Mucosa of stomach (tissue), 1 donor: ENCODE results near the gene ROBO3.

ENCODE experiments used
- H3K27me3 ChIP-seq: one replicate; pipeline ENCODE4 v1.7.0; 2013; ENCODE audit warnings: mild to moderate bottlenecking, low read length; ENCODE audit not compliant: control insufficient read depth, insufficient read depth
- H3K36me3 ChIP-seq: one replicate; pipeline ENCODE4 v1.7.0; 2013; ENCODE audit warnings: low read length; ENCODE audit not compliant: control insufficient read depth, insufficient read depth
- H3K4me1 ChIP-seq: one replicate; pipeline ENCODE4 v1.7.0; 2013; ENCODE audit warnings: mild to moderate bottlenecking, low read length; ENCODE audit not compliant: control insufficient read depth, insufficient read depth
- H3K4me3 ChIP-seq: one replicate; pipeline ENCODE4 v1.7.0; 2013; ENCODE audit warnings: low read length
- H3K9ac ChIP-seq: one replicate; pipeline ENCODE4 v1.7.0; 2013; ENCODE audit warnings: mild to moderate bottlenecking, low read length, moderate library complexity
- H3K9me3 ChIP-seq: one replicate; pipeline ENCODE4 v1.7.0; 2013; ENCODE audit warnings: mild to moderate bottlenecking, low read length, moderate library complexity; ENCODE audit not compliant: control insufficient read depth
- donor health status: Pancreatic carcinoma.

The ROBO3 gene

GRCh38 chr11:124859171-124859570 lies 6.1 kb upstream of the ROBO3 start:
- Histone ChIP-seq H3K27me3 (peaks cover 38% of the 10 kb centered on the region), H3K9ac (no peak overlapping the region), H3K4me3 (no peak overlapping the region), H3K36me3 (no peaks in the 10 kb centered on the region), H3K9me3 (no peaks in the 10 kb centered on the region), H3K4me1 (peaks cover 10% of the 10 kb centered on the region)

- peaks cover 60% of the 10 kb centered on the region for H3K27me3 ChIP-seq
Measured at GRCh38 chr11:124861670-124862069, 3.6 kb upstream of the ROBO3 start.

GRCh38 chr11:124863137-124863825 lies 2.0 kb upstream of the ROBO3 start:
- Histone ChIP-seq H3K27me3 (peaks cover 76% of the 10 kb centered on the region), H3K36me3 (no peaks in the 10 kb centered on the region), H3K9me3 (no peaks in the 10 kb centered on the region), H3K4me1 (peaks cover 27% of the 10 kb centered on the region), H3K4me3 (no peak overlapping the region), H3K9ac (no peak overlapping the region)

More at GRCh38 chr11:124861670-124862069, 3.6 kb upstream of the ROBO3 start:
- no peaks in the 10 kb centered on the region for H3K9me3 ChIP-seq
- peaks cover 22% of the 10 kb centered on the region for H3K4me1 ChIP-seq
- H3K4me3 ChIP-seq = no peak overlapping the region
- H3K9ac ChIP-seq = no peak overlapping the region
- no peaks in the 10 kb centered on the region for H3K36me3 ChIP-seq

- Histone ChIP-seq H3K9ac (no peak overlapping the region), H3K36me3 (no peaks in the 10 kb centered on the region), H3K9me3 (no peaks in the 10 kb centered on the region), H3K4me3 (no peak overlapping the region), H3K4me1 (peaks cover 32% of the 10 kb centered on the region), H3K27me3 (peaks cover 81% of the 10 kb centered on the region)
Measured at GRCh38 chr11:124863826-124864165, 1.4 kb upstream of the ROBO3 start.

- H3K9ac ChIP-seq = no peak overlapping the region
- no peak overlapping the region for H3K4me3 ChIP-seq
- peaks cover 87% of the 10 kb centered on the region for H3K27me3 ChIP-seq
- H3K9me3 ChIP-seq = no peaks in the 10 kb centered on the region
- H3K36me3 ChIP-seq = no peaks in the 10 kb centered on the region
- H3K4me1 ChIP-seq = peaks cover 35% of the 10 kb centered on the region
Measured at GRCh38 chr11:124864176-124864891, 898 bp upstream of the ROBO3 start.

- H3K9ac ChIP-seq = no peak overlapping the region
- no peaks in the 10 kb centered on the region for H3K9me3 ChIP-seq
- H3K36me3 ChIP-seq = no peaks in the 10 kb centered on the region
- peaks cover 35% of the 10 kb centered on the region for H3K4me1 ChIP-seq
- no peak overlapping the region for H3K4me3 ChIP-seq
- peaks cover 92% of the 10 kb centered on the region for H3K27me3 ChIP-seq
Measured at GRCh38 chr11:124864892-124865180, 396 bp upstream of the ROBO3 start.

GRCh38 chr11:124865902-124866851 lies 945 bp downstream of the ROBO3 start:
- H3K9me3 ChIP-seq = no peaks in the 10 kb centered on the region
- H3K4me1 ChIP-seq = peaks cover 35% of the 10 kb centered on the region
- H3K9ac ChIP-seq = no peak overlapping the region
- H3K4me3 ChIP-seq = no peak overlapping the region
- peaks cover 98% of the 10 kb centered on the region for H3K27me3 ChIP-seq
- no peaks in the 10 kb centered on the region for H3K36me3 ChIP-seq

- Histone ChIP-seq H3K9me3 (no peaks in the 10 kb centered on the region), H3K36me3 (no peaks in the 10 kb centered on the region), H3K4me3 (no peak overlapping the region), H3K27me3 (peaks cover 98% of the 10 kb centered on the region), H3K4me1 (peaks cover 35% of the 10 kb centered on the region), H3K9ac (no peak overlapping the region)
Measured at GRCh38 chr11:124867700-124868099, 2.5 kb downstream of the ROBO3 start.

GRCh38 chr11:124868331-124869274 lies 3.4 kb downstream of the ROBO3 start:
- Histone ChIP-seq H3K9ac (no peak overlapping the region), H3K9me3 (no peaks in the 10 kb centered on the region), H3K4me3 (no peak overlapping the region), H3K36me3 (no peaks in the 10 kb centered on the region), H3K27me3 (peaks cover 96% of the 10 kb centered on the region), H3K4me1 (peaks cover 28% of the 10 kb centered on the region)

GRCh38 chr11:124869331-124869730 lies 4.1 kb downstream of the ROBO3 start:
- H3K27me3 ChIP-seq = peaks cover 96% of the 10 kb centered on the region
- no peak overlapping the region for H3K4me3 ChIP-seq
- no peaks in the 10 kb centered on the region for H3K9me3 ChIP-seq
- H3K4me1 ChIP-seq = peaks cover 26% of the 10 kb centered on the region
- H3K9ac ChIP-seq = no peak overlapping the region
- H3K36me3 ChIP-seq = no peaks in the 10 kb centered on the region

- Histone ChIP-seq H3K9ac (no peak overlapping the region), H3K4me1 (peaks cover 26% of the 10 kb centered on the region), H3K27me3 (peaks cover 96% of the 10 kb centered on the region), H3K36me3 (no peaks in the 10 kb centered on the region), H3K9me3 (no peaks in the 10 kb centered on the region), H3K4me3 (no peak overlapping the region)
Measured at GRCh38 chr11:124869856-124870387, 4.7 kb downstream of the ROBO3 start.
